ENCODE results near the gene DBP.

GRCh38 chr19:48670699-48671445, 33.7 kb upstream of the DBP start:
- TF ChIP-seq CTCF (IDR thresholded peaks at IDR 0.05; ENCODE audit: low read depth, low read length, poor library complexity, severe bottlenecking) (no peak), EZH2phosphoT487 (IDR thresholded peaks at IDR 0.05; ENCODE audit: borderline replicate concordance, low read length) (no peak)
